HL-60/S4 treated with retinoic acid at 250 ng/mL for 4 days and 3 days (cell line): ENCODE data around the gene PRKCA.
"Not testable (repeated sequence)": the region's sequence is repeated elsewhere in the genome, so short reads cannot be mapped to it uniquely, and the experiment has no call there.

Experiments
- in situ Hi-C: fragments of 300-500 bp; cut with MboI; formaldehyde crosslinking; loops from 2 replicates; pipeline ENCODE4 v1.7.0; 2022; ENCODE audit warnings: low sequenced_read_pairs

PRKCA gene

DNA sequence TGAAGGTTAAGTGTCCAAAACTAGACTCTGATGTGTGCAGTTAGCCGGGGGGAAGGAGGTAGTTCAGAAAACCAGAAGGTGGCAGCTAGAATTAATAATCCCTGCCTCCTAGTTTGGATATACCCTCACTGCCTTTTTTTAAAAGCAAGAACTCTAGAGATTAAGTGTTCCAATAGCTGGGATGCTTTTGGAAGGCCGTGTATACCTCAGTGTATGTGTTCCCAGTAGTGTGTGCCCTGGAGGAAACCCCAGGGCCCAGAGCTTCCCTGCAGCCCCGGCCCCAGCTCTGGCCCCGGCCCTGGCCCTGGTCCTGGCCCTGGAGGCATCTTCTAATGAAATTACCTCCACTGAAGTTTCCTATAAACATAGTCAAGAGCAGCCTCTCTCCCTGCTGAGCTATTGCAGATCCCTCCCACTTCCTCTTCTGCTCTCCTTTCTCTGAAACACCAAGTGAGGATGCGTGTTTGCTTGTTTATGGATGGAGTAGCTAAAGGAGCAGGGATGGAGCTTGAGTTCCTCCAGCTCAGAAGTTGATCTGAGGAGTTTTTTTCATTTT lies 130.7 kb downstream of the PRKCA start:
- in situ Hi-C loops = no loop called here

DNA sequence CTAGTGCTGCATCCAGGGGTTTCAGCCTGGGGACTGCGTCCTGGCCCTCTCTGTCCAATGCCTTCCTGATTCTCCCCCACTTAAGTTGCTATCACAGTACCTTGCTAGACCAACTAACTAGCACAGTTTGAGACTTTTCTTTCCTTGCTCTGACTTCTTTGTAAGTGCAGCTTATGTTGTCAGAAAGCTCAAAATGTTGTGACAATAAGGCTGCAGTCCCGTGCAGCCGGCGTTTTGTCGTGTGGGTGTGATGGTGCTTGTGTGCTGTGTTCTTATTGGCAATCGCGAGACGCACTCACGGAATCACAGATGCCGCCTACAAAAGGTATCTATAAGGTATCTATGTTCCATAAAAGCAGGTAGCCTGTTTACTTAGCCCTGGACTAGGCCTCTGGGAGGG lies 132.8 kb downstream of the PRKCA start:
- in situ Hi-C loops = no loop called here

GRCh38 chr17:66436631-66437030 lies 134.2 kb downstream of the PRKCA start:
- in situ Hi-C loops = no loop called here

- in situ Hi-C loops = no loop called here
Observed at GRCh38 chr17:66437476-66438026, 135.1 kb downstream of the PRKCA start.

- in situ Hi-C loops = no loop called here
Observed at GRCh38 chr17:66438101-66438500, 135.7 kb downstream of the PRKCA start.

- in situ Hi-C loops = no loop called here
Observed at GRCh38 chr17:66441101-66441661, 138.8 kb downstream of the PRKCA start.

GRCh38 chr17:66443166-66443565 lies 140.8 kb downstream of the PRKCA start:
- in situ Hi-C loops = no loop called here

DNA sequence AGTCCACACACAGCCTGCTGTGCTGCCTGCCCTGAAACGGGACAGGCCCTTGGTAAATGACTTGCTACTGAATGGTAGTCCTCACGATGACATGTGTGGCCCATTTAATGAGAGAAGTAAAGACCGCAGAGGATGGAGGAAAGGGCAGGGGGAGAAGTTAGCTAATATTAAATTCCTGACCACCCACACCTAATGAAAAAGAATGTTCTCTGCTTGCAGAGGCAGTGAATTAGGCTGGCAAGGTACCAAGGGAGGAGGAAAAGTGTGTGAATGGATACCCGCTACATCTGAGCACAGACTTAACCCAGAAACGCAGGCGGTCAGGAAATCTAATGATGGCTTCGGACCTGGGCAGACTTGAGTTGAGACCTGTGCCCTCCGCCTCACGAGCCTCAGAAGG lies 141.2 kb downstream of the PRKCA start:
- in situ Hi-C loops = no loop called here

GRCh38 chr17:66444031-66444430 lies 141.6 kb downstream of the PRKCA start:
- in situ Hi-C loops = no loop called here

DNA sequence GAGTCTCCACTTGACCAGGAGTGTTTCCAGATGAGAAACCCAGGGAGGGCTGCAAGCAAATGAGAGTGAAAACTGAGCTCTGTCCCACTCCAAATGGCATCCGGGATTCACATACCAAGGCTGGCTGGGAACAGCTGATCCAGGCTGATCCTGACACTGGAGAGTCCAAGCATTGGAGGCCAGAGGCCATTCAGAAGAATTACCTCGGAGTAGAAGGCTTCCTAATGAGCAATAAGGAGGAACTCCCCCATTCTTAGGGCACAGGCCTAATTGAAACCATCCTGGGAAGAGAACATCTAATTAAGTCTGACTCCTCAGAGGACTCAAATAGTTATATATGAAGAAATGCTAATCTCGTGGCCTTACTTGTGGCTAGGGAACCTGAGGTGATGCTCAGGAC lies 142.8 kb downstream of the PRKCA start:
- in situ Hi-C loops = no loop called here

- in situ Hi-C loops = no loop called here
Observed at GRCh38 chr17:66446419-66446818, 144.0 kb downstream of the PRKCA start.

- in situ Hi-C loops = no loop called here
Observed at GRCh38 chr17:66447159-66447558, 144.7 kb downstream of the PRKCA start.

DNA sequence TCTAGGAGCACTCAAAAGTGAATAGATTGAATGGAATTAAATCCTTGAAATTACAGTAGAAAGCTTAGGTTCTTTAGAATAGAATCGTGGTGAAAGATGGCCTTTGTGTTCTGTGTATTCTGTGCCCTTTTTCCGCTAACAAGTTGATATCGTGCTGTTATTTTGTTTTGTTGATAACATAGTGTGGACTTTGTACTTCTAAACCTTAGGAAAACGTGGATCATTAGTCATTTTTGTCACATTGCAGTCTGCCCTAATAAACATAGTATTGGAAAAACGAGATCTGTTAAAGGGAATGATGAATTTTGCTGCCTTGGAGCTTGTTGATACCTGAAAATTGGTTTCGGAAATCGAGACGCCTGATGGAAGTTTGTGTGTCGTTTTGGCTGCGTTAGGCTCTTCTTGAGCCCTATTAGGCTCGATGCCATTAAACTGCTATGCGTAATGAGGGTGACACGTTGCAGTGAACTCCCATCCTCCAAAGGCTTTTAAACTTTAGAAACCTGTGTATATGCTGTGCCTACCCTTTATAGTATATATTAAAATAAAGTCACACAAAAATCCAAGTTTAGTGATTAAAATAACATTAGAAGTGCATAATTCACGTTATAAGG lies 145.7 kb downstream of the PRKCA start:
- in situ Hi-C loops = no loop called here

GRCh38 chr17:66449418-66449977 lies 147.1 kb downstream of the PRKCA start:
- in situ Hi-C loops = no loop called here

- in situ Hi-C loops = no loop called here
Observed at GRCh38 chr17:66450008-66450851, 147.8 kb downstream of the PRKCA start.

DNA sequence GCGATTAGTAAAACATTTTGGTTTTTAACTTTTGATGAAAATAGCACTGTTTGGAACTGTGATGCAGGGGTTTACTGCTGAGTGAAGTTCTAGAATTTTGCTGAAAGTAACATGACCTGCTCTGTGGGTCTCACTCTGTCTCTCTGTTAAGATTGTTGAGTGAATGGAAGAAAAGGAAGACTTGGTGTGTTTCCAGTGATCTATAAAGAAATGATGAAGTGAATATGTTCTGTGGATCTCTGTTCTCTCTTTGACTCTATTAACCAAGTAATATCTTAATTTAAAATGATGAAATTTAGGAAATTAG lies 148.4 kb downstream of the PRKCA start:
- in situ Hi-C loops = no loop called here

DNA sequence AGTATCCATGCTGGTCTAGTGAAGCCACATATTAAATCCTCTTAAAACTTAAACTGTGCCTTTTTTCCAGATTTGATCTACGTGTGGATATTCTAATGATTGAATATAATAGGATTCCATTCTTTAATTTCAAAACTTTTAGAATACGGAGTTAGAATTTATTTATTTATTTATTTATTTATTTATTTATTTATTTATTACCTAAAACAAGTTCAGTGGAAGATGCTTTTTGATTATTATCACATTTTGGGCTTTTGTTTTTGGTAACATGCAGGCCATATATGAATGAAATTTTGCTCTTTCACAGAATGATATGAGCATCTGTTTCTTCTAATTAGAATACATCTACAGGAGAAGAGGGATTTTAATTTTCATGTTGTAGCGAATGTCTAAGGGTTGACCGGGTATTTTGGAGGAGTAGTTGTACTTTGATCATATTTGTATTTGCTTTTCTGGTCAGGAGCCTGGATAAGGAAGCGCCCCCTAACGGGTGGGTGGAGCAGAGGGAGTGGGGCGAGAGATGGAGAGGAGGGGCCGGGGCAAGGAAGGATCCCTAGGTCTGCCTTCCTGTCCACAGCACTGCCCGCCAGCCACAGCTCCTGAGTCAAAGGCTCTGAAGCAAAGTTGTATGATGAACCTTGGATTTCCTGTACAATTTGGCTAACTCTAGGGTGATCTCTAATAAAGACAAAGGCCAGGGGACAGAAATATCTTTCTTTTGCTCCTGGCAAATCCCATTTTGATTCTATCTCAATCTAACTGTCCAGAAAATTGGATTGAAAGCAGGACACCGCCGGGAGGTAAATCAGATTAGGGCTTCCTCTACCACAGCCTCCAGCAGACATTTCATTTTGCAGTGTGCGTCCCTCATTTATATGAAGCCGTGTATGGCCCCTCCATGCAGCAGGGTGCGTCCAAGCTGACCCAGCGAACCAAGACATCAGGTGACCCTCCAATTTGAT lies 149.1 kb downstream of the PRKCA start:
- in situ Hi-C loops = no loop called here

DNA sequence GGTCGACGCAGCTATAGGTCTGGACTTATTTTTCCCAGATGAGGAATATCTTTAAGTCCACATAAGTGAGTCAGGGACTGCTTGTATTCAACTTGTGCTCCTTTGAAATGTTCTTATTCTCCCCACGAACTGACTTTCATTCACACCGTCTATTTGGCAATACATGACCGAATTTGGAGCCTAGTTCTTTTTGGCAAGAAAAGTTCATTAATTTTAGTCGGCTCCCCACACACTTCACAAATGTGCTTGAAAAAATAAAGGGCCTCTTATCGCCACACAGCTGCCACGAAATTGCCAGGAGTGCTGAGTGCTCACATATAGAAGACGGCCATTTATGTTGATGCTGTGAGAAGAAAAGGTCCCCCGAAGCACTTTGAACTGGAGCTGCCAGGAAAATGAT lies 152.6 kb downstream of the PRKCA start:
- in situ Hi-C loops = no loop called here

GRCh38 chr17:66457499-66457898 lies 155.1 kb downstream of the PRKCA start:
- in situ Hi-C loops = not testable (repeated sequence)

DNA sequence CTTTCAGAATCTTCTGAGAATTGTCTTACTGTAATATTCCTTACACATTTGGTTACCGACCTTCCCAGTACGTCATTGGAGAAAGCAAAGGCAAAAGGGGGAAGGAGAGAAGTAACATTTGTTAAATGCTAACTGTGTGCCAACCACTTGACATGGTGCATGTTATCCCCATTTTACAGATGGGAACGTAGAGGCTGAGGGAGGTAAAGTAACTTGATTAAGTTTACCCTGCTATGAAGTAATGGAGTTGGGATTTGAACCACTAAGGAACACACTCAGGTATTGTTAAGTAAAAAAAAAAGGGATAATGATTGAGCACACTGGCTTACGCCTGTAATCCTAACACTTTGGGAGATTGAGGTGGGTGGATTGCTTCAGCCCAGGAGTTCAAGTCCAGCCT lies 156.4 kb downstream of the PRKCA start:
- in situ Hi-C loops = no loop called here
